Panc1 (cell line): ENCODE results near the gene TAC4. TPM values are rescaled to one million over a fixed set of nuclear protein-coding genes. Genes with fewer than 3 reads are reported as not detected.

Experiments
- ATAC-seq: fragments of 200-7000 bp; cut with Tn5 transposase; 2 replicates; pipeline ENCODE4 v1.9.1; 2020; ENCODE audit warnings: mild to moderate bottlenecking, moderate library complexity
- BruUV-seq: library from RNA; stranded (reverse); fragments of 400-500 nt; replicated peaks from 2 replicates; lab custom pipeline; 2021; lab: Mats Ljungman, UMichigan
- CTCF ChIA-PET: fragments of 300-600 bp; sonication (Branson Sonifier 250); formaldehyde crosslinking; loops from one replicate; lab custom pipeline; 2022; ENCODE audit warnings: antibody characterized with exemption; lab: Charles Lee
- POLR2A ChIA-PET: fragments of 300-600 bp; sonication (Branson Sonifier 250); formaldehyde crosslinking; loops from one replicate; lab custom pipeline; 2022; ENCODE audit warnings: antibody characterized with exemption; lab: Charles Lee
- DNase-seq: peaks from one replicate; pipeline ENCODE4 v3.0.0-alpha.2; 2010; ENCODE audit warnings: low read depth, low spot score
- H3K27ac ChIP-seq: 2 replicates; pipeline ENCODE4 v1.5.1; 2011; ENCODE audit warnings: mild to moderate bottlenecking, low read length, inconsistent platforms
- H3K27me3 ChIP-seq: fragments of 200-500 bp; sonication (Bioruptor generic); 2 replicates; pipeline ENCODE4 v1.6.0; 2014; ENCODE audit warnings: low read length, inconsistent platforms; ENCODE audit not compliant: control insufficient read depth, insufficient read depth
- H3K36me3 ChIP-seq: fragments of 200-500 bp; sonication (Bioruptor generic); 2 replicates; pipeline ENCODE4 v1.5.1; 2014; ENCODE audit warnings: inconsistent platforms, mild to moderate bottlenecking, low read length, moderate library complexity; ENCODE audit not compliant: control insufficient read depth, insufficient read depth
- H3K4me1 ChIP-seq: 2 replicates; pipeline ENCODE4 v1.5.1; 2011; ENCODE audit warnings: inconsistent platforms, mild to moderate bottlenecking, low read length, moderate library complexity; ENCODE audit not compliant: control insufficient read depth, insufficient read depth
- H3K4me3 ChIP-seq, 2 experiments: 2 replicates each; pipeline ENCODE4 v1.5.1; 2011 to 2012; ENCODE audit warnings: low read depth in 2 of 2, low read length in 2 of 2, mild to moderate bottlenecking in 2 of 2, inconsistent platforms in 1 of 2, moderate library complexity in 1 of 2
- H3K9me3 ChIP-seq: fragments of 200-500 bp; sonication (Bioruptor generic); 2 replicates; pipeline ENCODE4 v1.5.1; 2014; ENCODE audit warnings: low read depth, mild to moderate bottlenecking, inconsistent platforms, low read length, moderate library complexity; ENCODE audit not compliant: control insufficient read depth, insufficient read depth
- POLR2AphosphoS5 ChIP-seq: IDR thresholded peaks from 2 replicates; pipeline ENCODE4 v1.6.1; 2012; ENCODE audit warnings: mild to moderate bottlenecking, low read depth, low read length, moderate library complexity
- SIN3A ChIP-seq: IDR thresholded peaks from 2 replicates; pipeline ENCODE4 v1.6.1; 2012; ENCODE audit warnings: low read depth, mild to moderate bottlenecking, low read length, moderate library complexity, borderline replicate concordance; ENCODE audit not compliant: insufficient read depth
- TCF7L2 ChIP-seq: IDR thresholded peaks from 2 replicates; pipeline ENCODE4 v1.6.1; 2011; ENCODE audit warnings: mild to moderate bottlenecking, low read depth, low read length, inconsistent platforms
- in situ Hi-C: cut with HindIII; loops from 2 replicates; pipeline ENCODE4 v1.10.0; 2016; ENCODE audit warnings: low sequenced_read_pairs, low pct_unique_long_range_greater_than_20kb
- intact Hi-C: fragments of 100-400 bp; cut with micrococcal nuclease; formaldehyde crosslinking; loops from one replicate; pipeline ENCODE4 v1.10.0; 2022; ENCODE audit not compliant: unreplicated experiment
- total RNA-seq: library from RNA; stranded (reverse); gene quantifications from one replicate; pipeline ENCODE4 v1.2.1, GENCODE V29; 2021; ENCODE audit not compliant: unreplicated experiment
- TF ChIP-seq, protein P1 (sequence below), 2 experiments: IDR thresholded peaks; 2 replicates each; pipeline ENCODE4 v1.6.1; 2011 to 2012; ENCODE audit warnings: low read depth in 2 of 2, control low read depth in 1 of 2, low read length in 1 of 2, mild to moderate bottlenecking in 1 of 2, moderate library complexity in 1 of 2; ENCODE audit not compliant: insufficient read depth in 1 of 2
- TF ChIP-seq, protein P2 (sequence below): fragments of 450-650 bp; IDR thresholded peaks from 2 replicates; pipeline ENCODE4 v1.5.1; 2017; ENCODE audit warnings: mild to moderate bottlenecking

Gene TAC4
- total RNA-seq, 1 experiment from 2014 or later = not detected

- H3K36me3 ChIP-seq = peaks cover 31% of the 10 kb centered on the region
These were observed 49.7 kb downstream of the TAC4 start for GRCh38 chr17:49798182-49798581.

GRCh38 chr17:49795372-49795771 is 52.5 kb downstream of the TAC4 start:
- TF ChIP-seq POLR2AphosphoS5 (no peak), SIN3A (no peak), TCF7L2 (no peak)
- TF ChIP-seq, protein P1, sequence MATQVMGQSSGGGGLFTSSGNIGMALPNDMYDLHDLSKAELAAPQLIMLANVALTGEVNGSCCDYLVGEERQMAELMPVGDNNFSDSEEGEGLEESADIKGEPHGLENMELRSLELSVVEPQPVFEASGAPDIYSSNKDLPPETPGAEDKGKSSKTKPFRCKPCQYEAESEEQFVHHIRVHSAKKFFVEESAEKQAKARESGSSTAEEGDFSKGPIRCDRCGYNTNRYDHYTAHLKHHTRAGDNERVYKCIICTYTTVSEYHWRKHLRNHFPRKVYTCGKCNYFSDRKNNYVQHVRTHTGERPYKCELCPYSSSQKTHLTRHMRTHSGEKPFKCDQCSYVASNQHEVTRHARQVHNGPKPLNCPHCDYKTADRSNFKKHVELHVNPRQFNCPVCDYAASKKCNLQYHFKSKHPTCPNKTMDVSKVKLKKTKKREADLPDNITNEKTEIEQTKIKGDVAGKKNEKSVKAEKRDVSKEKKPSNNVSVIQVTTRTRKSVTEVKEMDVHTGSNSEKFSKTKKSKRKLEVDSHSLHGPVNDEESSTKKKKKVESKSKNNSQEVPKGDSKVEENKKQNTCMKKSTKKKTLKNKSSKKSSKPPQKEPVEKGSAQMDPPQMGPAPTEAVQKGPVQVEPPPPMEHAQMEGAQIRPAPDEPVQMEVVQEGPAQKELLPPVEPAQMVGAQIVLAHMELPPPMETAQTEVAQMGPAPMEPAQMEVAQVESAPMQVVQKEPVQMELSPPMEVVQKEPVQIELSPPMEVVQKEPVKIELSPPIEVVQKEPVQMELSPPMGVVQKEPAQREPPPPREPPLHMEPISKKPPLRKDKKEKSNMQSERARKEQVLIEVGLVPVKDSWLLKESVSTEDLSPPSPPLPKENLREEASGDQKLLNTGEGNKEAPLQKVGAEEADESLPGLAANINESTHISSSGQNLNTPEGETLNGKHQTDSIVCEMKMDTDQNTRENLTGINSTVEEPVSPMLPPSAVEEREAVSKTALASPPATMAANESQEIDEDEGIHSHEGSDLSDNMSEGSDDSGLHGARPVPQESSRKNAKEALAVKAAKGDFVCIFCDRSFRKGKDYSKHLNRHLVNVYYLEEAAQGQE (IDR thresholded peaks at IDR 0.05; ENCODE audit: insufficient read depth in 1 of 2, low read depth in 2 of 2, low read length in 1 of 2) = no peak
- TF ChIP-seq, protein P2, sequence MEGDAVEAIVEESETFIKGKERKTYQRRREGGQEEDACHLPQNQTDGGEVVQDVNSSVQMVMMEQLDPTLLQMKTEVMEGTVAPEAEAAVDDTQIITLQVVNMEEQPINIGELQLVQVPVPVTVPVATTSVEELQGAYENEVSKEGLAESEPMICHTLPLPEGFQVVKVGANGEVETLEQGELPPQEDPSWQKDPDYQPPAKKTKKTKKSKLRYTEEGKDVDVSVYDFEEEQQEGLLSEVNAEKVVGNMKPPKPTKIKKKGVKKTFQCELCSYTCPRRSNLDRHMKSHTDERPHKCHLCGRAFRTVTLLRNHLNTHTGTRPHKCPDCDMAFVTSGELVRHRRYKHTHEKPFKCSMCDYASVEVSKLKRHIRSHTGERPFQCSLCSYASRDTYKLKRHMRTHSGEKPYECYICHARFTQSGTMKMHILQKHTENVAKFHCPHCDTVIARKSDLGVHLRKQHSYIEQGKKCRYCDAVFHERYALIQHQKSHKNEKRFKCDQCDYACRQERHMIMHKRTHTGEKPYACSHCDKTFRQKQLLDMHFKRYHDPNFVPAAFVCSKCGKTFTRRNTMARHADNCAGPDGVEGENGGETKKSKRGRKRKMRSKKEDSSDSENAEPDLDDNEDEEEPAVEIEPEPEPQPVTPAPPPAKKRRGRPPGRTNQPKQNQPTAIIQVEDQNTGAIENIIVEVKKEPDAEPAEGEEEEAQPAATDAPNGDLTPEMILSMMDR = no peak
- Histone ChIP-seq H3K9me3 (no peaks in the 10 kb centered on the region), H3K4me3 (no peak overlapping the region), H3K27ac (no peak overlapping the region), H3K27me3 (no peaks in the 10 kb centered on the region), H3K4me1 (peaks cover under 1% of the 10 kb centered on the region; the same call in 1 of the 2 replicates), H3K36me3 (peaks cover 42% of the 10 kb centered on the region)
- in situ Hi-C loops = no loop called here
- no peak for DNase-seq
- no TSS peak for BruUV-seq
- ChIA-PET CTCF (interaction anchor here (0.9 kb wide), 1 partner anchor 239 kb away, joined by 3 read pairs; no protein-coding TSS in a partner anchor), POLR2A (no interaction called here)
- intact Hi-C loops = no loop called here
- no peak for ATAC-seq

More at GRCh38 chr17:49798182-49798581, 49.7 kb downstream of the TAC4 start:
- BruUV-seq = no TSS peak
- Histone ChIP-seq H3K9me3 (no peaks in the 10 kb centered on the region), H3K27me3 (no peaks in the 10 kb centered on the region), H3K27ac (no peak overlapping the region), H3K4me1 (no peaks in the 10 kb centered on the region), H3K4me3 (no peak overlapping the region)
- TF ChIP-seq, protein P2 = no peak
- no peak for TF ChIP-seq SIN3A
- TF ChIP-seq, protein P1 (IDR thresholded peaks at IDR 0.05; ENCODE audit: insufficient read depth in 1 of 2, low read depth in 2 of 2, low read length in 1 of 2) = no peak
- TF ChIP-seq POLR2AphosphoS5 = no peak
- TF ChIP-seq TCF7L2 = no peak
- ChIA-PET POLR2A (interaction anchor here (0.7 kb wide), 1 partner anchor 64 kb away, joined by 4 read pairs; no protein-coding TSS in a partner anchor), CTCF (no interaction called here)
- in situ Hi-C loops (no loop called here), intact Hi-C loops (no loop called here)
- DNase-seq (no peak), ATAC-seq (no peak)
